Esophagus (tissue), 2 donors: ENCODE data around the gene PDCD10. TPM values are rescaled to one million over a fixed set of nuclear protein-coding genes. Genes with fewer than 3 reads are reported as not detected.

ENCODE experiments used
- H3K27ac ChIP-seq, 2 donors: one replicate each; pipeline ENCODE4 v1.5.1; 2013; ENCODE audit warnings: low read depth in 2 of 2, mild to moderate bottlenecking in 2 of 2, inconsistent platforms in 1 of 2, low read length in 1 of 2, moderate library complexity in 1 of 2
- H3K27me3 ChIP-seq, 2 donors: one replicate each; pipeline ENCODE4 v1.6.1; 2013; ENCODE audit warnings: low read length in 2 of 2, control low read depth in 1 of 2, mild to moderate bottlenecking in 1 of 2; ENCODE audit not compliant: insufficient read depth in 2 of 2, control insufficient read depth in 1 of 2
- H3K36me3 ChIP-seq, 2 donors: one replicate each; pipeline ENCODE4 v1.6.1; 2013; ENCODE audit warnings: low read length in 1 of 2; ENCODE audit not compliant: control insufficient read depth in 2 of 2, insufficient read depth in 2 of 2
- H3K4me1 ChIP-seq, 2 donors: one replicate each; pipeline ENCODE4 v1.6.1; 2013; ENCODE audit warnings: low read length in 1 of 2; ENCODE audit not compliant: control insufficient read depth in 2 of 2, insufficient read depth in 2 of 2
- H3K4me3 ChIP-seq, 2 donors: one replicate each; pipeline ENCODE4 v1.5.1; 2013; ENCODE audit warnings: low read length in 2 of 2, mild to moderate bottlenecking in 2 of 2, low read depth in 1 of 2, moderate library complexity in 1 of 2
- H3K9me3 ChIP-seq, 2 donors: one replicate each; pipeline ENCODE4 v1.6.1; 2013; ENCODE audit warnings: mild to moderate bottlenecking in 2 of 2, low read depth in 1 of 2, low read length in 1 of 2, moderate library complexity in 1 of 2; ENCODE audit not compliant: control insufficient read depth in 2 of 2, insufficient read depth in 1 of 2
- WGBS, 2 donors: extraction: QIAGEN DNeasy Blood & Tissue Kit; methylation state at CpG; one replicate each; pipeline ENCODE4 v1.1.7; 2013; 5-methylcytosine and 5-hydroxymethylcytosine counted together
- polyA plus RNA-seq, 2 donors: library from polyadenylated mRNA; stranded (reverse); fragments of 200-250 nt; gene quantifications; one replicate each; pipeline ENCODE4 v1.2.3, GENCODE V29; 2013
- donor health status: healthy with polysubstance abuse.
- donor health status: Bipolar disorder and iron deficiency.

The PDCD10 gene
- polyA plus RNA-seq, 2 donors, result 29.6 to 68.1 TPM

GRCh38 chr3:167736264-167736787 is 1.6 kb upstream of the PDCD10 start:
- H3K27me3 ChIP-seq, result no peaks in the 10 kb centered on the region
- no peak overlapping the region for H3K27ac ChIP-seq
- peak overlapping the region in 1 of 2 donors; percentile 84 for H3K4me3 ChIP-seq
- H3K9me3 ChIP-seq, result no peaks in the 10 kb centered on the region
- H3K4me1 ChIP-seq, result no peaks in the 10 kb centered on the region
- H3K36me3 ChIP-seq, result no peaks in the 10 kb centered on the region
- WGBS, 2 donors, result 13 to 15% methylated on average over 7 of the region's 7 CpGs

DNA sequence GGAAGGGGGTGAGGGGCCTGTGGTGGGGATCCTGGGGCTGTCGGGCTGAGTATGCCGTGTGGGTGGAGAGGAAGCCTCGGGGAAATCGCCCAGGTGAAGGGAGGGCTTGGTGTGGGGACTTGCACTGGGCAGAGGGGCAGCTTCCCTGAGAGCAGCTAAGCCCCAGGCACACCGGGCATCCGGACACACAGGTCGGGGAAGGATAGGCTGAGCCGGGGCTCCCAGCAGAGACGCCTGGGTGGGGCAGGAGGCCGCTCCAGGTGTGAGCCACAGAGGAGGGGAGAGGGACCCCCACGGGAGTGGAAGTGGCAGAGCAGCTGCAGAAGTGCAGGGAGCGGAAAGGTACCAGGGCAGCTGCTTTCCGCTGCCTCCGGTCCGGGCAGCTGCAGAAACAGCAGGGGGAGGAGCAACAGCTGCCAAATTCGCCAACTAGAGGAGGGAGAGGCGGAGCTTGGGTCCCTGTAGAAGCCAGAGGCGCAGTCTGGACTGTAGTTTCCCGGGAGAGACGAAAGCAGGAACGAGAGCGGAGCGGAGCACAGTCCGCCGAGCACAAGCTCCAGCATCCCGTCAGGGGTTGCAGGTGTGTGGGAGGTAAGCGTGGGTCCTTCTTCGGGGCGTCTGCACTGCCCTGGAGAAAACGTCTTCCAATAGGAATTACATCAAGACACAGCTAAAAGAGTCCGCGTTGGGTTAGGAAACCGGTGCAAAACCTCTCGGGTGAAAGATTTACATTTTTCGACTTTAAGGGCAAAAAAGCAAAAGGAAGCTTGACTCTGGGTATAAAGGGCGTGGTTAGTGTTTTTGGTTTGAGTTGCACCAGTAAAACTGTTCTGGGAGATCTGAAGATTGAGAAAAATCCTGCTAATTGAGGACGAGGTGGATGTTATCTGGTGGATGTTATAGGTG is 794 bp upstream of the PDCD10 start, which contains the start of gene SERPINI1:
Gene SERPINI1, plus strand, starts transcription at position 489 of the 906 bp plus-strand sequence. CDS start 53,408 bp downstream, outside the sequence.
- no peaks in the 10 kb centered on the region for H3K9me3 ChIP-seq
- peak within 1 kb of the TSS; percentile 99 to 100 for H3K27ac ChIP-seq
- H3K27me3 ChIP-seq, result no peaks in the 10 kb centered on the region
- no peaks in the 10 kb centered on the region for H3K4me1 ChIP-seq
- WGBS, 2 donors, result 0 to 1% methylated on average over 37 of the region's 37 CpGs
- H3K36me3 ChIP-seq, result no peaks in the 10 kb centered on the region
- peak within 1 kb of the TSS; percentile 84 to 92 for H3K4me3 ChIP-seq

DNA sequence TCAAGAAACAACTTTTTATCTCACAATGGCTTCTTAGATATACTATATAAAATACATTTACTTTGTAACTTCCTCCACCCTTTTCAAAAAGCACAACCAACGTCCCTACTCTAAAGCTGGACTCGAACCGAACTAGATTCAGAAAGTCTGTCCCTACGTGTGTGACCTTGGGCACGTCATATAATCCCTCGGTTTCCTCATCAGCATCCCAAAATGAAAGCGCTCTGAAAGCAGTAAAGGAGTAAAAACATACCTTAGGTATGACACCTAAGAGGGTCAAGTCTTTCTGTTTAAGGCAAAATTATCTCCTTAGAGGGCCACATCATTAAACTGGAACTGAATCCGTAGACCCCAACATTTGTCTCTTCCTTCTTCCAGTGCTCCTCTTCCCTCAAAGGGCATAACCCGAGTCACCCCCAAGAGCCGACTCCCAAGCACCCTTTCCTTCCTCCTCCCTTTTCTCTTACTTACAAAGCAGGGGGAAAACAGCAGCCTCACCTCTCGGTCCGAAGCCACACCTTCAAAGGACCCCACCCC is 663 bp downstream of the PDCD10 start:
- no peaks in the 10 kb centered on the region for H3K4me1 ChIP-seq
- WGBS, 2 donors, result 1% methylated on average over 12 of the region's 12 CpGs

DNA sequence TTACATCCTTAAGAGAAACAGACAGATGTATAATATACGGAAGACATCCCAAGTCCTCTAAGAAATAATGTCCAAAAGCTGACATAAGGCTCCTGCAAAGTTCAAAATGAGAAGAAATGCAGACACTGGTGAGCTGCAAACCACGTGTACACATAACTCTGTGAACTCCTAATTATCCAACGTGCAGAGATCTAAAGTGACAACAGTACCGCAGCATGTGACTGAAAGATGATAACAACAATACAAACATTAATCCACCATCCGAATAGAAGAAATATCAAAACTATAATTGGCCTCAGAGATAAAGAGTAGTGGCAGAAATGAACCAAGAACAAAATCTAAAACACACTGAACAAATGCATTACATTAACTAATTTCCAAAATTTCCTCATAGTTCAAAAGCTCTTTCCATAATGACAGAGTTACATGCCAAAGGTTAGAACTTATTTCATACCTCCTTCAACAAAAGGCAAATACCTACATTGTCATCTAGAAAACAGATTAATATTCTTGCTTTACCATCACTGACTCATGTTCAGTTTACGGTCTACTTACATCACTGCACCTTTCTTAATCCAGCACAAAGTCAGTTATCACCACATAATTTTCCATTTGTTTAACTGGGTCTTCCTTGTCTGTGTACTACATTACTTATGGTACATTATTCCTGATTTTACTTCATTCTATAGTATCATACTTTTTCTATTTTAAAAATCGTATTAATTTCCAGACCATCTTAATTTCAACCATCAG is 2.2 kb downstream of the PDCD10 start:
- Histone ChIP-seq H3K36me3 (no peaks in the 10 kb centered on the region), H3K27me3 (no peaks in the 10 kb centered on the region), H3K27ac (no peak overlapping the region), H3K9me3 (no peaks in the 10 kb centered on the region), H3K4me3 (peak overlapping the region in 1 of 2 donors; percentile 11), H3K4me1 (no peaks in the 10 kb centered on the region)
- WGBS, 2 donors, result 40 to 55% methylated on average over 7 of the region's 7 CpGs

More for the DNA sequence above, 663 bp downstream of the PDCD10 start:
- no peaks in the 10 kb centered on the region for H3K27me3 ChIP-seq
- H3K4me3 ChIP-seq, result peak overlapping the region; percentile 84 to 92
- no peaks in the 10 kb centered on the region for H3K9me3 ChIP-seq
- peak overlapping the region; percentile 99 to 100 for H3K27ac ChIP-seq
- H3K36me3 ChIP-seq, result no peaks in the 10 kb centered on the region

DNA sequence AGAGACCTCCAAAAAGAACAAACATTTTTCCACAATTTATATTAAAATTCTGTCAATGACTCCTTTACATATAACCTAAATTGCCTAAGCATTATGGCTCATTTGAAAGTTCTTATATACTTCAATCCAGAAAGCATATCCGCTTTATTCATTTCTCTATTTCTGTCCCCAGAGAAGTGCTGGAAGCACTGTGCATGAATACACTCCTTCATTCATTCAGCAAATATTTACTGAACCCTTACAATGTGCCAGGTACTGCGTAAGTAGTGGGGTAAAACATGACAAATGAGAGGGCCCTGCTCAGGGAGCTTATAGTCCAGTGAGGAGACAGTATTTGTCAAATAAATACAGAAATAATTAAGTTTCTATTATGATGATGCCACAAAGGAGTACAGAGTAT is 3.3 kb downstream of the PDCD10 start:
- 93 to 94% methylated on average over 2 of the region's 2 CpGs for WGBS, 2 donors
- Histone ChIP-seq H3K36me3 (no peaks in the 10 kb centered on the region), H3K4me1 (no peaks in the 10 kb centered on the region), H3K9me3 (no peaks in the 10 kb centered on the region), H3K27ac (no peak overlapping the region), H3K4me3 (no peak overlapping the region), H3K27me3 (no peaks in the 10 kb centered on the region)

DNA sequence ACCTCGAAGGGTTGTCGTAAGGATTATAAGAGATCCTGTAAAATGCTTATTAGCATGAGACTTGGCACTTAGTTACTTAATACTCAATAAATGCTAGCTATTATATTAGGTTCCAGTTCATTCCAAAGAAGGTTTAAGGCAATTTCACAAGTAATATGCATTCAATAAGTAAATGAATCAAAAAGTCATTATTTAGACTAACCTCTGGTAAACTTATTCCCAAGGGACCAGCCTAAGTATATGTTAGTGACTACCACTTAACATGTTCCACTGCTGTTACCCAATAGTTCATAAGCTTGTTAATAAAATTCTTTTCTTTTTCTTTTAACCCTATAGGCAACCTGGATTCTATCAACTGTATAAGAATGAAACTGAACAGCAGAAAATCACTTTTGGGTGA is 5.1 kb downstream of the PDCD10 start:
- H3K27ac ChIP-seq, result no peak overlapping the region
- H3K27me3 ChIP-seq, result no peaks in the 10 kb centered on the region
- no peaks in the 10 kb centered on the region for H3K9me3 ChIP-seq
- H3K4me1 ChIP-seq, result no peaks in the 10 kb centered on the region
- no peaks in the 10 kb centered on the region for H3K36me3 ChIP-seq
- 70 to 82% methylated on average over 2 of the region's 2 CpGs for WGBS, 2 donors
- H3K4me3 ChIP-seq, result no peak overlapping the region

DNA sequence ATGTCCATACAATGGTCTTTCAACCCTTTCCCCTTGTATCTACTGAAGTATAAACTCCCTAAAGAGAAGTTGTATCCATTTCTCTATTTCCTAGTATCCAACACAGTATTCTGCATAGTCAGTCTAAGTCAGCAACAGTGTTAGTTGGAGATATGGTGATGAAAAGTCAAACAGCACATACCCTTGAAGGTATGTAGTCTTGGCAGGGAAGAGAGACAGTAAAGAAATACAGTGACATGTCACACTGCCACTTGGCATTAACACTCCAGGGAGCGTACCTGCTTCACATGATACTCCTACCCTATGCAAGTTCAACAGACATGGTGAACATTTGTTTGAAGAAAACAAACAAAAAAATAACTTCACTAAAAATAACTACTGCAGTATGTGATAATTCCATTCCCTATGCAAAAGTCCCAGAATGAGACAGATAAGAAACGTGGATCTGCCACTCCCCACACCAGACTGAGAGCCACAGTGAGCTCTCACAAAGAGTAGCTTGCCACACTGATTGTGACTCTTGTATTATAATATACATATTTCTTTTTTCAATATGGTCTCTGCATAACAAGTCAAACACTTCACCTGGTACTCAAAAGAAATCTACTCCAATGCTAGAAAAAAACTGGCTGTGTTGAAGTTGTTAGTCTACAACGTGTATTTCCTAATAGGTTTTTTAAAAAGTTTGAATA is 5.9 kb downstream of the PDCD10 start:
- Histone ChIP-seq H3K36me3 (no peaks in the 10 kb centered on the region), H3K27ac (no peak overlapping the region), H3K27me3 (no peaks in the 10 kb centered on the region), H3K9me3 (no peaks in the 10 kb centered on the region), H3K4me3 (no peak overlapping the region), H3K4me1 (no peaks in the 10 kb centered on the region)
- 70 to 77% methylated on average over 3 of the region's 3 CpGs for WGBS, 2 donors

- H3K27me3 ChIP-seq, result no peaks in the 10 kb centered on the region
- no peak overlapping the region for H3K27ac ChIP-seq
- no peaks in the 10 kb centered on the region for H3K4me1 ChIP-seq
- no peak overlapping the region for H3K4me3 ChIP-seq
- peaks cover 0 to under 1% of the 10 kb centered on the region in 2 donors for H3K36me3 ChIP-seq
- no peaks in the 10 kb centered on the region for H3K9me3 ChIP-seq
- 50 to 56% methylated on average over 3 of the region's 3 CpGs for WGBS, 2 donors
Observed at GRCh38 chr3:167728176-167728575, 6.5 kb downstream of the PDCD10 start.

DNA sequence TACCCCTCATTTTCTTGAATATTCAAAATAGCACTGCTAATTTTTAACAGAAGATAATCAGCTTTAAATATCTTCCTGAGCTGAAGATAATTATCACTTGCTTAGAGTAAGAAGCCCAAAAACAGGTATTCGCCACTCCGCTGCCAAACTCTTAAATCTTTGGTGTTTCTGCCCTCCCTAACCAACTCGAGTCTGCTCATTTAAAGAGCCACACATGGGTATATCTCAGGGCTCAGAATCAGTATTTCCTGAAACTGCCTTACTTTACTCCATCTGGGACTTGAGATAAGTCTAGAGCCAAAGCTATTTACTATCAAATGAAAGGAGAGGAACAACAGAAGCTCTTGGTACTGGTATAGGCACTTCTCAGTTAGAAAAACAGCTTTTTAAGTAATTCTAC is 10.8 kb downstream of the PDCD10 start:
- 79% methylated on average over 3 of the region's 3 CpGs for WGBS, 2 donors

More for the DNA sequence above, 10.8 kb downstream of the PDCD10 start:
- Histone ChIP-seq H3K4me1 (no peaks in the 10 kb centered on the region), H3K36me3 (peaks cover 0 to 2% of the 10 kb centered on the region in 2 donors), H3K4me3 (no peak overlapping the region), H3K27ac (no peak overlapping the region), H3K27me3 (no peaks in the 10 kb centered on the region), H3K9me3 (no peaks in the 10 kb centered on the region)
